ENCODE results near the gene MAML2.
"Not testable (repeated sequence)": the region's sequence is repeated elsewhere in the genome, so short reads cannot be mapped to it uniquely, and the experiment has no call there.

MAML2 gene

GRCh38 chr11:96186806-96187205, 156.2 kb downstream of the MAML2 start:
- DNase-seq (ENCODE audit: low read depth), result no peak

DNA sequence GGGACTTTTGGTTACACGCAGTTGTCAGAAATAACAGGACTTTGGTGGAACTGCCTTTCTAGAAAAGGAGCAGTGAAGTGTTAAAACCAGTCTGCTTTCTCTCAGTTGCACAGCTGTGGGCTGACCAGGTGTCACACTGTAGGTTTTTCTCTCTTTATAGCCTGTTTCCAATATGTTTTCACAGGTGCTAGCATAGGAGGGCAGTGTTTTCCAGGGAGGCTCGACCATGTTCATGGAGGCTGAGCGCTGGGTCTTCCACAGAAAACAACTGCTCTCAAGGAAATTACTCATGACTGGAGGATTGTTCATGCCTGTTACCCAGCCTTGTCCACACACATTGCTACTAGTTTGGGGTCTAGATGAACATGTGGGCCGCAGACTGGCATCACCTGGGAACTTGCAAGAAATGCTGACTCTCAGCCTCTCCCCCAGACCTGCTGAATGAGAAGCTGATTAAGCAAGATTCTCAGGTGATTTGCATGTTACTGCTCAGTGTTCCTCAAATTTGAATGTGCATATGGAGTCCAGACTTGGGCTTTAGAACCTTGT, 157.7 kb downstream of the MAML2 start:
- DNase-seq (ENCODE audit: low read depth), result no peak

DNA sequence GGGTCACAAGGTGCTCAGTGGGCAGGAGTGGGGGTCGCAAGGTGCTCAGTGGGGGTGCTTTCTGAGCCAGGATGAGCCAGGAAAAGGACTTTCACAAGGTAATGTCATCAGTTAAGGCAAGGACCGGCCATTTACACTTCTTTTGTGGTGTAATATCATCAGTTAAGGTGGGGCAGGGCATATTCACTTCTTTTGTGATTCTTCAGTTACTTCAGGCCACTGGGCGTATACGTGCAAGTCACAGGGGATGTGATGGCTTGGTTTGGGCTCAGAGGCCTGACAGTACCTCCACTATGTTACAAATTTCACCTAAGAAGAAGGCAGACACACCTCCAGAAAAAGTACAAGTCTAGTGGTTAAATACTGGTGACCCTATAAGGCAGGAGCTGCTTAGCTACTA, 162.1 kb downstream of the MAML2 start:
- DNase-seq (ENCODE audit: low read depth), result not testable (repeated sequence)

DNA sequence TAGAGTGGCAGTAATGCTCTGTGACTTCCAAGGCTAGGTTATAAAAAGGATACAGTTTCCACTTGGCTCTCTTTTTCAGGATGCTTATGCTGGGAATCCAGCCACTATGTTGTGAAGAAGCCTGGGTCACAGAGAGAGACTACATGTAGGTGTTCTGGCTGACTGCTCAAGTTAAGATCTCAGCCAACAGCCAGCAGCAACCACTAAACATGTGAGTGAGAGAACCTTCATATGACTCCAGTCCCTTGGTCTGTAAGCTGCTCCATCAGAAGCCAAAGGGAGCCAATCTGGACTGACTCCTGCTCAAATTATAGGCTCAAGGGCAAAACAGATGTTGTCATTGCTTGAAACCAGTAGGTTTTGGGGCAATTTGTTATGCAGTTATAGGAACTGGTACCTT, 162.7 kb downstream of the MAML2 start:
- no peak for DNase-seq (ENCODE audit: low read depth)

DNA sequence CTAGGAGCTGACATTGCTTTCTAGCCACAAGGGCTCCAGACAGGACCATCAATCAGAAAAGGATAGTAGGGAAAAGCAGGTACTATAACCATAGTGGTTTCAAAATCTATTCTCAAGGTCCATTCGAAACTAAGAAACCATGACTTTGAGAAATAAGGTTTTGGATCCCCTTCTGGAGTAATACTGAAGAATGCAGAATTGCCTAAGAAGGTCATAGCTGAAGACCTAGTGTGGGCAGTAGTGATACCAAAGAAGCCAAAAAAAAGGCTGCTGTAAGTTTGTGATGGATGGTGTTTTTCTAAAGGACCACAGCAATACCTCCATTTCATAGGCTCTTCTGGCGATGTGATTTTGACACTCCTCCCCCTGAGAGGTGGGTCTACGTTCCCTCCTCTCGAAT, 163.1 kb downstream of the MAML2 start:
- no peak for DNase-seq (ENCODE audit: low read depth)

- DNase-seq (ENCODE audit: low read depth), result no peak
Measured at GRCh38 chr11:96178887-96179279, 164.1 kb downstream of the MAML2 start.

GRCh38 chr11:96178049-96178886, 164.7 kb downstream of the MAML2 start:
- no peak for DNase-seq (ENCODE audit: low read depth)

DNA sequence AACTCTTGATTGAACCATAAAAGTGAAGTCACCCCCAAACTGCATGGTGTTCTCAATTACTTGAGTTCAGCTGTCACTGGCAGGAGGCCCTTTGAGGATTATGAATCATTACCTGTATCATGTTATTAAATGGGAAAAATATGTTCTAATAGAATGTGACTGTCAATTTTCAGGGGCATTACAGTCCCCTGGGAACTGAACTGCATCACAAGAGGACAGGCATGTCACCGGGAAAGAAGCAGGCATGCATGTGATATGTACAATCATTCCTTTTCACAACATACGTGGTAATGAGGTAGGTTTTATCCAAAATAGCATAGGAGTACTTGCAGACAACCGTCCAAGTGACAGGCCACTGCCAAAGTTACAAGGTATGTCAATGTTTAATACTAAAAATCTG, 165.8 kb downstream of the MAML2 start:
- no peak for DNase-seq (ENCODE audit: low read depth)

DNA sequence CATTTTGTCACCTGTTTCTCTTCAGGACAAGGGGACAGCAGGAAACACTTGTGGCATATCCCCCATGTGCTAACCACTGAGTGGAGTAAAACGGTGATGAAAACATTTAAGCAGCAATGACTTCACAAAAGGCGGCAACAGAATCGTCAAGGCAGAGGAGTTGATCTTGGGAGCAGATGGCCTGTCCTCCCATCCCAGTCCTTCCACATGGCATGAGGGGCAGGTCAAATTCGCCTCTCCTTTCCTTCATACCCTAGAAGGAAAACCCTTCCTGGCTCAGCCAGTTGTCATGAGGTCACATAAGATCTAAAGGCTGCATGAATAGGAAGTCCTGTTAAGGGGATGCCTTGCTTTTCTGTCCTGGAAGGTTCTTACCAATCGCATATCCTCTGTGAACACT, 169.1 kb downstream of the MAML2 start:
- no peak for DNase-seq (ENCODE audit: low read depth)

GRCh38 chr11:96173422-96173821, 169.6 kb downstream of the MAML2 start:
- no peak for DNase-seq (ENCODE audit: low read depth)

- no peak for DNase-seq (ENCODE audit: low read depth)
Measured at GRCh38 chr11:96172604-96173003, 170.4 kb downstream of the MAML2 start.

DNA sequence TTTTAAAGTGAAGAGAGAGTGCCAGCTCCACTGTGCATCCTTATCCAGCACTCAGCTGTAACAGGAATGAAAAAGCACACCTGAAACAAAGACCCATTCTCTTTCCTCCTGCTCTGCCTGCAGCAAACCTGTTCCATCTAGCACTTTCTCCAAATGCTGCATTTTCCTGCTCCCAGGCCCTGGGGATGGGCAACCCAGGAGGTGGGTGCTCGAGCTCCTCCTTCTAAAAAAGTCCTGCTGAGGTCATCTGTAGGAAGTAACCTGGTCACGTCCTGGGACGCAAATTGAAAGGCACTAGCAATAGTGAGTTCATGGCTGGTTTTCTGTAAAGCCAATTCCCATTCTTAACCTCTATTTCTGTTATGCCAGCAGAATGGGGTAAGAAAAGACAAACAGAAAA, 173.7 kb downstream of the MAML2 start:
- no peak for DNase-seq (ENCODE audit: low read depth)

GRCh38 chr11:96168623-96169022, 174.4 kb downstream of the MAML2 start:
- DNase-seq (ENCODE audit: low read depth), result no peak

DNA sequence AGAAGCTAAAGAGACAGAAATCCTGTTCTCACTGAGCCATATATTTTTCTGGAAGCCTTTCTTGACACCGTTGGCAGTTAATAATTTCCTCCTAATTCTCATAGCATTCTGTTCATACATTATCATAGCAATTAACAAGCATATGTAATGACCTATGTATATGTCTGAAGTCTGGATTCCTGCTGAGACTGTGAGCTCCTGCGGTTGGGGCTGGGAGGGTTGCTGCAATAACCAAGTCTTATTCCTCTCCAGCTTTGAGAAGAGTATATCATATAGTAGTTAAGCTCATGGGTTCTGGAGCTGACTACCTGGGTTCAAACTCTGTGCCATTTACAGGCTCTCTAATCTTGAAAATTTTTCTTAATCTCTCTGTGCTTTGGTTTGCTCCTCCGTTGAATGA, 175.2 kb downstream of the MAML2 start:
- no peak for DNase-seq (ENCODE audit: low read depth)

DNA sequence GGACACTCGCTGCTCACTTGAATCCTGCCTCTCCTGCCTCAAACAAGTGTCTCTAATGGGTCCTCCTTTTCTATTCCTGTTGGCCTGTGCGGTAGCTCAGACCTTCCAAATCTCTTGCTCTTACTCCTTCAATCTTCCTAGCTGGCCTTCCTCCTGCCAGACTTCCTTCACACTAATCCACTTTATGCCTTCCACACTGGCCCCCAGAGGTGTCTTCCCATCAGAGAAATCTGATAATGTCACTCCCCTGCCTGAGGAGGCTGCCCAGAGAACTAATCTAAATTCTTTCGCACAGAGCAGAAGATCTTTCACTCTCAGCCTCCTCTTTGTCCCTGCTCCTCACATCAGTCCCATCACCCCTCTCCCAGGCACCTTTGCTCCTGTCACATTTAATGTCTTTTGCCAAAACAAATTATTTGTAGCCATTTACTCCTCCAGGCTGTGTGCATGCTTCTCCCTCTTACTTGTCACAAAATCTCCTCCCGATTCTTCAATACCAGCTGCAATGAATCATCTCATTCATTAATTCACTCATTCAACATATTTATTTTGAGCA, 175.7 kb downstream of the MAML2 start:
- DNase-seq (ENCODE audit: low read depth), result no peak

DNA sequence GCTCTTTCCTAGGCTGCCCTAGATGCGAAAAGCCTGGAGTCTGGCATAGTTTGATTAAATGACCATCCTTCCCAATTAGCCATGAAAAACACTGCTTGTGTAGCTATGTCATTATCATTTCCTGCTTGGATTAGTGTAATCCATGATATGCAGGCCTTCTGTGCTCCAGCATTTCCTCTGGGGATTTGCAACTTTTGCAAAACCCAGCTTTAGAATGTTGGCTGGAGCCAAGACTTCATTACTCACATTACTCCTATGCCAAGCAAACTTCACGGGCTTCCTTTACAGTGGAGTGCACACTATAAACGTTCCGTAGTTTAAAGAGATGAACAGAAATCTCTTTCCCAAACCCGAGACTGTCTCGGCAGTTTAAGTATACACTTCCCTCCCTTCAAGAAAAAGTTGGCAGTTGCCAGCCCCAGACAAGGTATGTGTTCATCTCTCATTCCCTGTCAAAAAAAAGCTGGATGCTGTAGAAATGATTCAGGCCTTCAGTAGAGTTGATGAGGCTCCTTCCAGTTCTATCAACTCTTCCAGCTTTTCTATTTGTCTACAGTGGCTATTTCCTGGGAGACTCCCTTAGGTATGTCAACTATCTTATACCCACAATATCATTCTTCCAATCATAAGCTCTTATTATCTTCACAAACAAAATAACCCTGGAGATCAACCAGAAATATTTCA, 180.0 kb downstream of the MAML2 start:
- DNase-seq (ENCODE audit: low read depth), result no peak

- no peak for DNase-seq (ENCODE audit: low read depth)
Measured at GRCh38 chr11:96161307-96162089, 181.5 kb downstream of the MAML2 start.

DNA sequence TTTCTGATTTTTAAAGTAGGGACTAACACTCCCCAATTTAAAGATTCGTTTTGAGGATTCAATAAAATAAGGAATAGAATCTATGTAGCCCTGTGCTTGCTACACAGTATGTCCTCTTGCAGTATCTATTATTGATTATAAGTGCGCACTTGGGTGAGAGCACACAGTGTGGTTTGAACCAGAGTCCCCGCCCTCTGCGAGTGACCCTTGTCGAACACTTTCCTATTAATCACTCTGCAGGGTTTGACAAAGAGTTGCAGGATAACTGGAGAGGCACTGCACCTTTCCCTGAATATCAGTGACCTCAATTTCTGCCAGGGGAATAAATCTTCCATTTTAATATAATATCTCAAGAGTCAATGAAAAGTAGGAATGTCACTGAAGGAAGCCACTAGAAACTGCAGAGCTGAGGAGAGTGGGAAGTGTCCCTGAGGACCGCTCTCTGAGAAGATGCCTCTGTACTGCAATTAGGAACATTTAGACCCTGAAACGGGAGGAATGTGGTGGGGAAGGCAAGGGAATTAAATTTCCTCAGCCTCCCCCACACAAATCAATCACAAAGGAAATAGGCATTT, 182.2 kb downstream of the MAML2 start:
- no peak for DNase-seq (ENCODE audit: low read depth)

DNA sequence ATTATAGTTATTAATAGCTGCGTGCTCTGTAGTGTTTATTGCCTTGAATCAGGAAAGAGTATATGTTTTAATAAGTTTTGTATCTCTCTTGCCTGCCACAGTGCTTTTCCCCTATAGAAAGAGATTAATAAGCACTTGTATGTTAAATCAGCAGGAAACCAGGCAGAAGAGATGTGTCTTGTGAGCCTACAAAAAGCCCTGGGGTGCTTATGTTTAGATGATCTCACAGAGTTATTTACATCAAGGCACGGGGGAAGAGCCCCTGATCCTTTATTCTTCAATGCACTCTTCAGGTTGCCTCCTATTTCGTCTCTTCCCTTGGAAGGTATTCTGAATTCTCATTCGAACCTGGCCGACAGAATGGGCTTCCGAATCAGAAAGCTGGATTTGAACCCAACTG, 183.0 kb downstream of the MAML2 start:
- no peak for DNase-seq (ENCODE audit: low read depth)

- DNase-seq (ENCODE audit: low read depth), result no peak
Measured at GRCh38 chr11:96158126-96158525, 184.9 kb downstream of the MAML2 start.

- no peak for DNase-seq (ENCODE audit: low read depth)
Measured at GRCh38 chr11:96157517-96157873, 185.5 kb downstream of the MAML2 start.

DNA sequence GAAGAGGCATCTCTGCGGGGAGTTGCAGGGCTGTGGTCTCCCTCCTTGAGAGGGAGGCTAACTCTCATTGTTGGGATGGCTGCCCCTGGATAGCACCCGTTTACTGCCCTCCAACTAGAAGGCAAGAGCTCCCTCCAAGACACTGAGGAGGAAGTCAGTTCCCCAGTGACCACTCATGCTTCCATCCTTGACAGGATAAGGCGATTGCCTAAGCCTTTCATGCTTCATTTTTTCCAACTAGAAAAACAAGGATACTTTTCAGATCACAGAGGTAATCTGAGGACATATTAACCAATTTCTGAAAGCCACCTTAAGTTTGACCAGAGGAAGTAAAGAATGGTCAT, 186.6 kb downstream of the MAML2 start:
- no peak for DNase-seq (ENCODE audit: low read depth)
